ENCODE measurements around the gene SLC7A14.

SLC7A14 gene

GRCh38 chr3:170418422-170419398 lies 167.2 kb downstream of the SLC7A14 start, which contains the start of gene CLDN11:
TSS of gene CLDN11 (plus strand) at chr3:170418868. CDS start at chr3:170419067, 199 bp downstream.
- Histone ChIP-seq H2AFZ (ENCODE audit: low read depth, low read length) (no peak within 1 kb of the TSS), H3K4me3 (ENCODE audit: low read depth in 1 of 2, low read length in 2 of 2) (no peak within 1 kb of the TSS), H3K36me3 (ENCODE audit: insufficient read depth, low read length) (no peaks in the 10 kb centered on the region), H3K4me1 (ENCODE audit: insufficient read depth, low read length) (no peaks in the 10 kb centered on the region), H4K20me1 (ENCODE audit: insufficient read depth, low read length) (no peaks in the 10 kb centered on the region), H3K9me3 (ENCODE audit: insufficient read depth, low read length, severe bottlenecking) (no peaks in the 10 kb centered on the region), H3K79me2 (ENCODE audit: insufficient read depth, low read length) (no peaks in the 10 kb centered on the region), H3K27ac (ENCODE audit: low read length) (no peak within 1 kb of the TSS), H3K9ac (ENCODE audit: low read depth, low read length) (no peak within 1 kb of the TSS), H3K27me3 (ENCODE audit: insufficient read depth, low read length, poor library complexity) (no peaks in the 10 kb centered on the region), H3K4me2 (ENCODE audit: insufficient read depth, low read length) (no peak within 1 kb of the TSS)
- ATAC-seq (ENCODE audit: insufficient read depth, low read depth): no peak
- no peak for DNase-seq
- no peak for TF ChIP-seq EZH2 (IDR thresholded peaks at IDR 0.05; ENCODE audit: borderline replicate concordance, low read depth, low read length, severe bottlenecking)
- no peak for TF ChIP-seq CTCF (IDR thresholded peaks at IDR 0.05; ENCODE audit: borderline replicate concordance, extremely low read depth, low read length, poor library complexity, severe bottlenecking)

GRCh38 chr3:170417090-170417489 lies 168.8 kb downstream of the SLC7A14 start:
- Histone ChIP-seq H3K4me3 (ENCODE audit: low read depth in 1 of 2, low read length in 2 of 2) (no peak overlapping the region), H3K36me3 (ENCODE audit: insufficient read depth, low read length) (no peaks in the 10 kb centered on the region), H3K27ac (ENCODE audit: low read length) (no peak overlapping the region), H3K27me3 (ENCODE audit: insufficient read depth, low read length, poor library complexity) (no peaks in the 10 kb centered on the region), H4K20me1 (ENCODE audit: insufficient read depth, low read length) (no peaks in the 10 kb centered on the region), H3K4me2 (ENCODE audit: insufficient read depth, low read length) (no peak overlapping the region), H3K9ac (ENCODE audit: low read depth, low read length) (no peak overlapping the region), H3K79me2 (ENCODE audit: insufficient read depth, low read length) (no peaks in the 10 kb centered on the region), H2AFZ (ENCODE audit: low read depth, low read length) (no peak overlapping the region), H3K9me3 (ENCODE audit: insufficient read depth, low read length, severe bottlenecking) (no peaks in the 10 kb centered on the region), H3K4me1 (ENCODE audit: insufficient read depth, low read length) (no peaks in the 10 kb centered on the region)
- ATAC-seq (ENCODE audit: insufficient read depth, low read depth) (no peak), DNase-seq (no peak)
- TF ChIP-seq CTCF (IDR thresholded peaks at IDR 0.05; ENCODE audit: borderline replicate concordance, extremely low read depth, low read length, poor library complexity, severe bottlenecking) (no peak), EZH2 (IDR thresholded peaks at IDR 0.05; ENCODE audit: borderline replicate concordance, low read depth, low read length, severe bottlenecking) (no peak)

- Histone ChIP-seq H3K27ac (ENCODE audit: low read length) (no peak overlapping the region), H3K4me2 (ENCODE audit: insufficient read depth, low read length) (no peak overlapping the region), H4K20me1 (ENCODE audit: insufficient read depth, low read length) (no peaks in the 10 kb centered on the region), H3K9me3 (ENCODE audit: insufficient read depth, low read length, severe bottlenecking) (no peaks in the 10 kb centered on the region), H3K79me2 (ENCODE audit: insufficient read depth, low read length) (no peaks in the 10 kb centered on the region), H3K4me3 (ENCODE audit: low read depth in 1 of 2, low read length in 2 of 2) (no peak overlapping the region), H3K4me1 (ENCODE audit: insufficient read depth, low read length) (no peaks in the 10 kb centered on the region), H2AFZ (ENCODE audit: low read depth, low read length) (no peak overlapping the region), H3K27me3 (ENCODE audit: insufficient read depth, low read length, poor library complexity) (no peaks in the 10 kb centered on the region), H3K9ac (ENCODE audit: low read depth, low read length) (no peak overlapping the region), H3K36me3 (ENCODE audit: insufficient read depth, low read length) (no peaks in the 10 kb centered on the region)
- ATAC-seq (ENCODE audit: insufficient read depth, low read depth) (peak; percentile 82), DNase-seq (peak; percentile 54)
- TF ChIP-seq EZH2 (IDR thresholded peaks at IDR 0.05; ENCODE audit: borderline replicate concordance, low read depth, low read length, severe bottlenecking) (no peak), CTCF (IDR thresholded peaks at IDR 0.05; ENCODE audit: borderline replicate concordance, extremely low read depth, low read length, poor library complexity, severe bottlenecking) (peak; percentile 95)
Observed at GRCh38 chr3:170414202-170414663, 171.6 kb downstream of the SLC7A14 start.
